GM15510 (cell line): ENCODE results near the gene RPAP3.

ENCODE experiments used
- POLR2A ChIP-seq: IDR thresholded peaks from 3 replicates; pipeline ENCODE4 v1.6.1; 2011; ENCODE audit warnings: borderline replicate concordance; ENCODE audit not compliant: insufficient read length; ENCODE audit errors: extremely low read depth

RPAP3 gene

DNA sequence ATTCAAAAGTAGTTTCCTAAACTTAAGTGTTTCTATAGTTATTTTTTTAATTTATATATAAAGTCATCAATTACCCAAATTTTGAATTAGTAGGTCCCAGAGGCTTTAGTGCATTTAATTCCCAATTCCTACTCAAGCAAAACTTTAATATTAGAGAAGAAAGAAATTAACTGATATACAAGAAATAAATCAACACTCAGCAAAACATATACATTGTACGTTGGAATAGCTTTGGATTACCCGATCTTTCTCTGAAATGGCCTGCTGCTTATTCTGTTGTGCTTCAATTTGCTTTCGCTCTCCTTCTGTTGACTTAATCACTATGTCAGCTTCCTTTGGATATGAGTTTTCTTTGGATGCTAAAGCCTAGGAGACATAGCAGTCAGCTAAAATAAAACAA, 18.2 kb downstream of the RPAP3 start:
- TF ChIP-seq POLR2A, result no peak

DNA sequence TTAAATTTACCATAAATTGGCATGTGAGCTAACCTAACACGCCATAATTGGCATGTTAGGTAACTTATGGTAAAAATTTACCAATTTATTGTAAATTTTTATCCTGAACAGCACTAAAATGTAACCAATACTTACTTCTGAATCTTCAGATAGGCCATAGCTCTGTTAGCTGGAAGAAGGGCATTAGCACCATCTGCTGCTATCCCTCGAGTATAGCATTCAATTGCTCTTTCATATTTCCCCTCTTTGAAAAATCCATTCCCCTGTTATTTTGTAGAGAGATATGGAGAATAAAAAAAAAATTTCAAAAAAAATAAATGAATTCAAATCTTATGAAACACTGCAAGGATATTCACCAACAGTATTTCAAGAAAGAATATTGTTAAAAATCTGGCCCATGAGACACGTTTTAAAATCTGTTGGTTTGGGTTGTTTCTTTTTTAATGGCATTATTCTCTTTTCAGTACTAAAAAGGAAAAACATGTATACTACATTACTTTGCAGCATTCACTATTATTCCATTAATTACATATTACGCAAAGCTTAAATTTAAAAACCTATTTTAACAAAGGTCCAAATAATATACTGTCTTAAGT, 19.1 kb downstream of the RPAP3 start:
- TF ChIP-seq POLR2A, result no peak

DNA sequence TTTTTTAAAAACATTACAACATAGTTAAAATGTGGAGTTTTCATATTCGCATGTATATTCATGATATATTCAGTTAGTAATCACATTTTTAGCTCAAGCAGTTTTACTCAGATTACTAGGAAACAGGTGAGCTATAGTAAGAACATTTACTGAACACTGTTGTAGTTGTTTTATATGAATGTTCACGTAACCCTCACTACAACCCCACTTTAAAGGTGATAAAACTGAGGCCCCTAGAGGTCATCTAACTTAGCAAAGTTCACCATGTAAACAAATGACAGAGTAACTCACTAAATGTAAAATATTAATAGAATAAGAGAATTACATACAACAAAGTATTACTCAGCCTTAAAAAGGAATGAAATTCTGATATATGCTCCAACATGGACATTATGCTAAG, 26.0 kb downstream of the RPAP3 start:
- no peak for TF ChIP-seq POLR2A

DNA sequence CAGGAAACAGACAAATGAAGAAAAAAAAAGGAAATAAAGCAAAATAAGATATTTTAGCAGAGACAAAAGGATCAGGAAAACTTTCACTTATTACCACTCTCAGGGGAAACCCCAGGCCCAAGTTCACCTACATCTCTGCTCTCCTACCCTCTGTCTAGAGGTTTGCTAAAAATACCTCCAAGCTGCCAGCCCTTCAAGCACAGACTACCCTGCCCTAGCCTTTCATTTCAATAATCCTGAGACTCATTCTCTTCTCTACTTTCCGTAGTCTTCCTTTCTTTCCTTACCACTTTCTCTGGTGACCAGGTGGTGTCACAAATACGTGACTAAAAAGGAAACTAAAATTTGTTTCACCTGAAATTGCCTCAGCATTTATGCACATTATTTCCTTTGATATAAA, 33.8 kb downstream of the RPAP3 start:
- TF ChIP-seq POLR2A, result no peak

DNA sequence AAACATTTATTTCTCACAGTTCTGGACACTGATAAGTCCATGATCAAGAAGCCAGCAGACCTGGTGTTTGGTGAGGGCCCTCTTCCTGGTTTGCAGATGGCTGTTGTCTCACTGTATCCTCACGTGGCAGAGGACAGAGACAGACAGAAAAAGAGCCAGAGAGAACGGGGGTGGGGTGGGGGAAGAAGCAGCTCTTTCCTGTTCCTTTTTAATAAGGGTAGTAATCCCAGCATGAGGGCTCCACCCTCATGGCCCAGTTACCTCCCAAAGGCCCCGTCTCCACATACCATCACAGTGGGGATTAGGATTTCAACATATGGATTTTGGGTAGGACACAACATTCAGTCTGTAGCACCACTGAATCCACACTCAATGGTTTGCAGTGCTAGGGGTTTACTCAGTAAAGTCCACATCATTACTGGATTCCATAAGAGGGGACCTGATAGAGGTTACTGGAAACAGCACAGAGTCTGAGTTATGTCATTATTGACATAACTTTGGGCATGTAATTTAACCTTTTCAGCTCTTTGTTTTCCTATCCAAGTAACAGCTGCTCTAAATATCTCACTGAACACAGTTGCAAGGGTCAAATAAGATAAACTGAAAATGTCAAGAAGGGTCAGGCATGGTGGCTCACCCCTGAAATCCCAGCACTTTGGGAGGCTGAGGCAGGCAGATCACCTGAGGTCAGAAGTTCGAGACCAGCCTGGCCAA, 53.2 kb downstream of the RPAP3 start:
- no peak for TF ChIP-seq POLR2A

DNA sequence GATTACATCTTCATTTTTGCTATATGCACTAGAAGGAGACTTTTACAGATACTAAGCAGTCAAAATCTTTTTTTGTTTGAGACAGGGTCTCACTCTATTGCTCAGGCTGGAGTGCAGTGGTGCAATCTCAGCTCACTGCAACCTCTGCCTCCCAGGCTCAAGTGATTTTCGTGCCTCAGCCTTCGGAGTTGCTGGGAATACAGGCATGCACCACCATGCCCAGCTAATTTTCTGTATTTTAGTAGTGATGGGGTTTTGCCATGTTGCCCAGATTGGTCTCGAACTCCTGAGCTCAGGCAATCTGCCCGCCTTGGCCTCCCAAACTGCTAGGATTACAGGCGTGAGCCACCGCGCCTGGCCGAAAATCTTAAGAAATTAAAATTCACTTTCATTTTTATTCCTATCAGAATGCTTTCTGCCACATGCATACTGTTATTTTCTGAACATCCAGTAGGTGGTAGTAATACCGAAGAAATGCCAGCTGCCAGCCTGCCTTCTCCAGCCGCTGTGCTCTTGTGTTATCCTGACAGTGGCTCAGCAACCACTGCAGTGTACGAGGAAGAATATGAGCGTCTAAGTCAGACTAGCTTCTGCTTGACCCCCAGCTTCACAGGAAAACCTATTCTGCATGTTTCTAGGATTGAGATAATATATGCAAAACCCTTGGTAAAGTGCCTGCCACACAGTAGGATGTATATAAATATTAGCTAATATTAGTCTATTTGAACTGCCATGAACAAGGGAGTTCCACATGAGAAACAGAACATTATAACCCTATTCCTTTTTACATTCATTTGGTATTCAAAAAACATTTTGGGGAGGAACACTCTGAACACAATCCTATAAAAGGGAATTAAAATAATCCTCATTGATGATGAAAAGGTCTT, 54.2 kb downstream of the RPAP3 start:
- TF ChIP-seq POLR2A, result no peak

DNA sequence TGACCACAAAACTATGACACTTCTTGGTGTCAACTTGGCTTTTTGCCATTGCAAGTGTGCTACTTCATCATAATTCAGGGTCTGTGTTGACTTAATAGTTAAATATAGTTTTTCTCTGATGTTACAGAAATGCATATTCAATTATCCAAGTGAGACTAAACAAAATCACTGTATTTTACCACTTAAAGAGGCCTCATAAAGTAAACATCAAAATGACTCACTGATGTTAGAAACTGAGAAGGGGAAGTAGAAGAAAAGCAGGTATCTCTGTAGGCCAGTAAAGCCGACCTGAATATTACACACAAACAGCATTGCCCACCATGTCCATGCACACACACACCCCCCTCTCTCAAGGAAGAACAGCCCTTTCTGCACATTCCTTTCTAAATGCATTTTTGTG, 55.4 kb downstream of the RPAP3 start:
- no peak for TF ChIP-seq POLR2A

DNA sequence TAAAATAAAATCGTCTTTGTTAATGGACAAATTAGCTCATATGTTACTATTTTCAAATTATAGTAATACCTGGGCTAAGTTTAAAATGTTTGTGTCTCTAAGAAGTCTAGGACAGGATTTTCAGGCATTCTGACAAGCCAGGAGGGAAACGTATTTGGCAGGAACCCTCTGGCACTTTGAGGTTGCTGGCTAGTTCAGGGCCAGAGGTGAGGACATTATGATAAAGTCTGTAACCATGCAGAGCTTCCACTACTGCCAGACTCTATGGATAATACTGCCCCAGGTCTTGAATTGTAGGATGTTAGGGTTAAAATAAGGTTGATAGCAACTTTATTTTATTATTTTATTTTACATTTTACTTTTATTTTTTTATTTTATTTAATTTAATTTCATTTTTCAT, 56.4 kb downstream of the RPAP3 start:
- TF ChIP-seq POLR2A, result no peak

DNA sequence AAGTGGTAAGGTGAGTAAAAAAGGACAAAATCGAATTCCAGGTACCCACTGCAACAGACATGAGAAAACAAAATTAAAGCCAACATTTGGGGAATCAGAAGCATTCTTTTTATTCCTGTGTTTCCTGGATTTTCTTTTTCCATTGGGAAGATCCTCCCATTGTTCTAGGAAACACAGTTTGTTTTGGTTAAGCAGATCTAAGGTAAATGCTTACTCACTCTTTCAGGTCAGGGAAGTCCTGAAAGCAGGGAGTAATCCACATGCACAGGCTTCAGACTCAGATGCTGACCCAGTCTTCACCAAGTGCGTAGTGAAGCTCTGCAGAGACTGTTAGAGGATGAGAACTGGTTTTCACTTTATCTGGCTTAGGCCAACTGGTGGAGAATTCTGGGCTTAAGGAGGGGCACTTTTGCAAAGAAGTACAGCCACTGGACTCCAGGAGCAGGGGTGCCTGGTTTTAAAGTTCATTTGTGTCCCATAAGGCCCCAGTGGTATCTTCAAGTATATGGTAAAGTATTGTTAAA, 57.7 kb downstream of the RPAP3 start:
- no peak for TF ChIP-seq POLR2A

DNA sequence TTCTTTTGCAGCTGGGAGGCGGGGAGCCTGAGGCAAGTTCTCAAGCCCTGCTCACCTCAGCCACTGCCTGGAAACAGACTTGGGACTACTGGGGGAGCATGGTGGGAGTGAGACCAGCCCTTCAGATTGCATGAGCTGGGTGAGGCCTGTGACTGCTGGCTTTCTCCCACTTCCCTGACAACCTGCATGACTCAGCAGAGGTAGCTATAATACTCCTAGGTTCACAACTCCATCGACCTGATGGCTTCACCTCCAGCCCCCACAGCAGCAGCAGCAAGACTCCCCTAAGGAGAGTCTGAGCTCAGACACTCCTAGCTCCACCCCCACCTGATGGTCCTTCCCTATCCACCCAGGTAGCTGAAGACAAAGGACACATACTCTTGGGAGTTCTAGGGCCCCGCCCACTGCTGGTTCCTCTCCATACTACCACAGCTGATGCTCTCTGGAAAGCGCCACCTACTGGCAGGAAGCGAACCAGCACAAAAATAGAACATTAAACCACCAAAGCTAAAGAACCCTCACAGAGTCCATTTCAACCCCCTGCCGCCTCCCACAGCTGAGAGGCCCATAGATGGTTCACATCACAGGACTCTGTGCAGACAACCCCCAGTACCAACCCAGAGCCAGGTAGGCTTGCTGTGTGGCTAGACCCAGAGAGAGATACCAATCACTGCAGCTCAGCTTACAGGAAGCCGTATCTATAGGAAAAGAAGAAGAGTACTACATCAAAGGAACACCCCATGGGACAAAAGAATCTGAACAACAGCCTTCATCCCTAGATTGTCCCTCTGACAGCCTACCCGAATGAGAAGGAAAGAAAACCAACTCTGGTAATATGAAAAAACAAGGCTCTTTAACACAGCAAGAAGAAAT, 68.7 kb downstream of the RPAP3 start:
- no peak for TF ChIP-seq POLR2A

DNA sequence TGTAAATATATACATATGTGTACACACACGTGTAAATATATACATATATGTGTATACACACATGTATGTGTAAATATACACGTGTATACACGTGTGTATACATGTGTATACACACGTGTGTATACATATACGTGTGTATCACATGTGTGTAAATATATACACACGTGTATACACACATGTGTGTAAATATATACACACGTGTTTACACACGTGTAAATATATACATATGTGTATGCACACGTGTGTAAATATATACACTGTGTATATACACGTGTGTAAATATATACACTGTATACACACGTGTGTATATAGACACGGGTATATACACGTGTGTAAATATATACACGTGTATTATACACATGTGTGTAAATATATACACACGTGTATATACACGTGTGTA, 71.7 kb downstream of the RPAP3 start:
- no peak for TF ChIP-seq POLR2A

DNA sequence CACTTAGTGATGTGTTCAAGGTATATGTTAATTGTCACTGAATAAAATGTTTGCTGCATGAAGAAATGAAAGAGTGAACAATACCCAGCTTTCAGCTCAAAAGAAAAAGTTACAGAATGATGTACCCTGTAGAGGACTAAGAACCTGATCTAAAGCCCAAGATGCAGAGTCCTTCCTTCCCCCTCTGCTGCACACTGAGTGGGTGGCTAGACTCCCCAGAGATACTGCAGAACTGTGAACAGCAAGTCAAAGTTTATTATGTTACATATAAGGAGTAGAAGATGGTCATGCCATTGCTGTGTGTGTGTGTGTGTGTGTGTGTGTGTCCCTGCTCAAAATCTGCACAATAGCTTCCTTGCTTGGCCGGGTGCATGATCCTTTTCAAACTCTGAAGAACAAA, 83.9 kb downstream of the RPAP3 start:
- no peak for TF ChIP-seq POLR2A

DNA sequence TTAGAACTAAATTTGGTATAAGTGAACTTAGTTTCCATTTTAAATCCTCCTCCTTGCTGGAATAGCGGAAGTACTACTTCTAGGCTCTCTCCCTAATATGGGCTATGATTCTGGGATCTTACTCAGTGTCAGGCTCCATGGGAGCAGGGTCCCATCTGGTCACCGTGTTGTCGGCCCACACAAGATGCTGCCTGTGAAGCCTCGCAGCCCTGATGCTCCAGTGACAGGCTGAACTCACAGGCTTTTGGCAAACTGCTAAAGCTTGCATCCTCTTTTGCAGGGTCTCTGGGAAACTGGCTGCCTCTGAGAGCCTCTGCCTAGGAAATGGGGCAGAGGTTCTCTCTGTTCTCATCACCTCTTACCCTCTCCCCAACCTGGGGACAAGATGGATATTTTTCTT, 88.4 kb downstream of the RPAP3 start:
- TF ChIP-seq POLR2A, result no peak

DNA sequence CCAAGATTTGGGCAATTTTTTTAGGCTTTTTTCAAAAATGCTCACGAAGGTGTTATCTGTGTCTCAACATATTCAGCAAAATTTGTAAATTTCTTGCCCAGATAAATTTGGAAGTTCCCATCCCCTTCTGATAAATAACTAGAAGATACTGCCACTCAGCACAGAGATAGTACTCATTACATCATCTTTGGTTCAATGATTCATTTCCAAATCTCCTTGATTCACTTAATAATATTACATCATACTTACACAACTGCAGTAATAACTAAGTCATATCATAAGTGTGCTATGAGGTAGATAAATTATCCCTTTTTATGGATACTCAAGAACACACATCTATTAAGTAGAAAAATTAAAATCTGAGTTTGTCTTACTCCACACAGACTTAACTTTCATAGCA, 89.4 kb downstream of the RPAP3 start:
- no peak for TF ChIP-seq POLR2A

DNA sequence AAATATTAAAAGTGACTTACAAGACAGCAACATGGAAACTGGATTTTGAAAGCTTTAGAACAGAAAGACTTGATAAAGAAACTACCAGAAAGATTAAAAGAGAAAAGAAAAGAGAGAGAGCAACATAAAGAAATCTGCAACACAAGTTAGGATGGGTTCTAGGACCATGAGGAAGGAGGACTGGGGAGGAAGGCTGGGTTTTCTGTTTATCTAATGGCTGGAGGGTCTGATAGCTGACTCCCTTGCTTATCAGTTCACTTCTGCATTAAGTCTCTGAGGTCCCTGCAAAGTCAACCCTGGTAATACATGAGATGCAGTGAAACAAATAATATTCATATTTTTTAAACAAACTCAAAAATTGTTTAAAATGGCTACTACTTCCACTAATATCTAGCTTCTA, 90.1 kb downstream of the RPAP3 start:
- TF ChIP-seq POLR2A, result no peak

DNA sequence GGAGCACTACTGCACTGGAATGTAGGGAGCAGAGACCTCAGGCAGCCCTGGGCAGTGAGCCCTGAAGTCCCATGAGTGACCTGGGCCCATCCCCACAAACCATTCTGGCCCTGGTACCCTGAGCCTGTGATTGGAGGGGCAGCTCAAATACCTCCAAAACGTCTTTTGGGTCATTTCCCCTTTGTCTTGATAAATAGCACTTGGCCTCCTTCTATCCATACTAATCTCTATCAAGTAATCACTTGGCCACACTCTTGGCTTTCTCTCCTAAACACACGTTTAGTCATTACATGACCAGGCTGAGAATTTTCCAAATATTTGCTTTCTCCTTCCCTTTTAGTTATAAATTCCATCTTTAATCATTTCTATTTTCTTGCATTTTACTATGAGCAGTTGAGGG, 91.3 kb downstream of the RPAP3 start:
- TF ChIP-seq POLR2A, result no peak

DNA sequence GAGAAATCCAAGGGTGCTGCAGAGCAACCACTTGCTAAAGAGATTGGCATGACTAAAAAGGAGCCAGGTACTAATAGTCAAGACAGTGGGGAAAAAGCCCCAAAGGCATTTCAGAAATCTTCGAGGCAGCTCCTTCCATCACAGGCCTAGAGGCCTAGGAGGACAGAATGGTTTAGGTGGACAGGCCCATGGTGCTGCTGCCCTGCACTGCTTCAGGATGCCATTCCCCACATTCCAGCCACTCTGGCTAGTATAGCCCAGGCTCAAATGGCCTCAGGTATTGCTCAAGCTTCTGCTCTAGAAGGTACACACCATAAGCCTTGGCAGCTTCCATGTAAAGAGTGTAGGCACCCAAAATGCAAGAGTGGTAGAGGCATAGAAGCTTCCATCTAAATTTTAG, 92.9 kb downstream of the RPAP3 start:
- no peak for TF ChIP-seq POLR2A
